CD4-positive, alpha-beta T cell (primary cell): ENCODE results near the gene TRIM25. TPM values are rescaled to one million over a fixed set of nuclear protein-coding genes. Genes with fewer than 3 reads are reported as not detected.

Experiments
- ATAC-seq: fragments of 200-7000 bp; cut with Tn5 transposase; one replicate; pipeline ENCODE4 v1.10.0; 2022; ENCODE audit warnings: mild to moderate bottlenecking; ENCODE audit not compliant: poor library complexity
- CTCF ChIA-PET: fragments of 350-600 bp; sonication (Branson Sonifier 250); formaldehyde crosslinking; loops from one replicate; lab custom pipeline; 2021; ENCODE audit warnings: antibody characterized with exemption, inconsistent platforms; lab: Charles Lee
- POLR2A ChIA-PET: fragments of 350-600 bp; sonication (Branson Sonifier 250); formaldehyde crosslinking; loops from one replicate; lab custom pipeline; 2021; ENCODE audit warnings: antibody characterized with exemption, inconsistent platforms; lab: Charles Lee
- DNase-seq, 14 experiments: peaks; one replicate each; pipeline ENCODE4 v3.0.0-alpha.2; 2013 to 2020; ENCODE audit warnings: mixed read lengths in 2 of 14
- H3K27ac ChIP-seq, 2 donors: one replicate each; pipeline versions ENCODE4 v1.5.1 to v1.7.0; 2013; ENCODE audit warnings: low read length in 2 of 2, low read depth in 1 of 2, mild to moderate bottlenecking in 1 of 2
- H3K27me3 ChIP-seq, 2 experiments: 1 replicate in 1 of 2; 2 replicates in 1 of 2; pipeline versions ENCODE4 v1.6.1 to v1.7.0; 2013; ENCODE audit warnings: low read length in 2 of 2, control low read depth in 1 of 2, mild to moderate bottlenecking in 1 of 2, moderate library complexity in 1 of 2; ENCODE audit not compliant: insufficient read depth in 2 of 2, control insufficient read depth in 1 of 2
- H3K36me3 ChIP-seq: one replicate; pipeline ENCODE4 v1.6.1; 2013; ENCODE audit warnings: low read length, control low read depth; ENCODE audit not compliant: insufficient read depth
- H3K4me1 ChIP-seq: one replicate; pipeline ENCODE4 v1.6.1; 2013; ENCODE audit warnings: low read length, control low read depth; ENCODE audit not compliant: insufficient read depth
- H3K4me3 ChIP-seq: one replicate; pipeline ENCODE4 v1.5.1; 2013; ENCODE audit warnings: mild to moderate bottlenecking, low read length, moderate library complexity
- H3K9me3 ChIP-seq, 2 experiments: 1 replicate in 1 of 2; 2 replicates in 1 of 2; pipeline versions ENCODE4 v1.6.1 to v1.7.0; 2013; ENCODE audit warnings: low read length in 2 of 2, mild to moderate bottlenecking in 2 of 2, control low read depth in 1 of 2, moderate library complexity in 1 of 2; ENCODE audit not compliant: control insufficient read depth in 1 of 2, insufficient read depth in 1 of 2
- H3K27ac Mint-ChIP-seq: one replicate; pipeline ENCODE4 v1.8.0; 2020; ENCODE audit warnings: mixed read lengths
- H3K27me3 Mint-ChIP-seq: one replicate; pipeline ENCODE4 v1.8.0; 2021; ENCODE audit warnings: mixed read lengths
- H3K36me3 Mint-ChIP-seq: one replicate; pipeline ENCODE4 v1.8.0; 2021; ENCODE audit warnings: low read depth, mixed read lengths
- H3K4me1 Mint-ChIP-seq: one replicate; pipeline ENCODE4 v1.8.0; 2021; ENCODE audit warnings: low read depth, mixed read lengths
- H3K4me3 Mint-ChIP-seq: one replicate; pipeline ENCODE4 v1.8.0; 2020; ENCODE audit warnings: mild to moderate bottlenecking, mixed read lengths
- H3K9me3 Mint-ChIP-seq: one replicate; pipeline ENCODE4 v1.8.0; 2020; ENCODE audit warnings: mixed read lengths
- CTCF ChIP-seq: fragments of 200-600 bp; IDR thresholded peaks from one replicate; pipeline ENCODE4 v1.8.0; 2022; ENCODE audit warnings: antibody characterized with exemption, mild to moderate bottlenecking
- intact Hi-C, 2 experiments: fragments of 100-400 bp; cut with DNase I in 1 of 2; cut with micrococcal nuclease in 1 of 2; formaldehyde crosslinking; loops; one replicate each; pipeline versions ENCODE4 v1.15.1 to v1.9.0; 2023 to 2025; cut with DNase I, micrococcal nuclease
- total RNA-seq, 174 experiments: library from RNA in 2 of 174; stranded (reverse) in 2 of 174; gene quantifications; one replicate each; pipeline ENCODE4 v1.2.3 and lab custom pipeline; 2021 to 2026

Gene TRIM25
- total RNA-seq, 2 experiments from 2014 or later = 31.7 to 33.2 TPM

GRCh38 chr17:56936697-56937322 is 23.0 kb upstream of the TRIM25 start:
- Histone ChIP-seq H3K4me3 (no peak overlapping the region), H3K27me3 (no peaks in the 10 kb centered on the region), H3K4me1 (no peaks in the 10 kb centered on the region), H3K9me3 (no peaks in the 10 kb centered on the region), H3K27ac (no peak overlapping the region), H3K36me3 (peaks cover 36% of the 10 kb centered on the region)
- Mint-ChIP-seq H3K4me3 (no peak overlapping the region), H3K4me1 (no peaks in the 10 kb centered on the region), H3K27me3 (no peaks in the 10 kb centered on the region), H3K9me3 (no peaks in the 10 kb centered on the region), H3K27ac (no peak overlapping the region), H3K36me3 (peaks cover 70% of the 10 kb centered on the region)
- DNase-seq (no peak), ATAC-seq (no peak)
- no peak for TF ChIP-seq CTCF
- ChIA-PET CTCF (no interaction called here), POLR2A (no interaction called here)
- intact Hi-C loops = no loop called here

- Histone ChIP-seq H3K9me3 (no peaks in the 10 kb centered on the region), H3K27ac (no peak overlapping the region), H3K4me3 (no peak overlapping the region), H3K4me1 (no peaks in the 10 kb centered on the region), H3K36me3 (peaks cover 30% of the 10 kb centered on the region), H3K27me3 (no peaks in the 10 kb centered on the region)
- DNase-seq (no peak), ATAC-seq (no peak)
- intact Hi-C loops = no loop called here
- no peaks in the 10 kb centered on the region for H3K27me3 Mint-ChIP-seq
- POLR2A ChIA-PET = no interaction called here
- peaks cover 67% of the 10 kb centered on the region for H3K36me3 Mint-ChIP-seq
- no peak overlapping the region for H3K27ac Mint-ChIP-seq
- no peaks in the 10 kb centered on the region for H3K9me3 Mint-ChIP-seq
- no peaks in the 10 kb centered on the region for H3K4me1 Mint-ChIP-seq
- no peak overlapping the region for H3K4me3 Mint-ChIP-seq
- no peak for TF ChIP-seq CTCF
- CTCF ChIA-PET = no interaction called here
These were observed 21.6 kb upstream of the TRIM25 start for GRCh38 chr17:56935461-56935860.

- no peak overlapping the region for H3K27ac Mint-ChIP-seq
- intact Hi-C loops = no loop called here
- ATAC-seq = no peak
- no peaks in the 10 kb centered on the region for H3K27me3 Mint-ChIP-seq
- Histone ChIP-seq H3K4me3 (no peak overlapping the region), H3K4me1 (no peaks in the 10 kb centered on the region), H3K27ac (no peak overlapping the region), H3K27me3 (no peaks in the 10 kb centered on the region), H3K9me3 (no peaks in the 10 kb centered on the region), H3K36me3 (peaks cover 30% of the 10 kb centered on the region)
- H3K4me1 Mint-ChIP-seq = no peaks in the 10 kb centered on the region
- peaks cover 2% of the 10 kb centered on the region for H3K9me3 Mint-ChIP-seq
- peaks cover 61% of the 10 kb centered on the region for H3K36me3 Mint-ChIP-seq
- no peak for TF ChIP-seq CTCF
- DNase-seq = peak in 1 of 14 experiments; percentile 16
- H3K4me3 Mint-ChIP-seq = no peak overlapping the region
- ChIA-PET POLR2A (no interaction called here), CTCF (no interaction called here)
These were observed 20.4 kb upstream of the TRIM25 start for GRCh38 chr17:56934280-56934679.
